Gastroesophageal sphincter (tissue), 4 donors: ENCODE data around the gene GALNT18. TPM values are rescaled to one million over a fixed set of nuclear protein-coding genes. Genes with fewer than 3 reads are reported as not detected.

Experiments used
- ATAC-seq: fragments of 150-250 bp; one replicate; pipeline ENCODE4 v1.9.1; 2016; ENCODE audit warnings: mild to moderate bottlenecking, moderate library complexity
- H3K27ac ChIP-seq, 4 donors: fragments of 200-600 bp; sonication (generic) in 3 of 4; 1 replicate in 3 of 4; 2 replicates in 1 of 4; pipeline ENCODE4 v1.5.1; 2016 to 2019
- H3K27me3 ChIP-seq: fragments of 200-600 bp; sonication (generic); one replicate; pipeline ENCODE4 v1.5.1; 2019
- H3K36me3 ChIP-seq, 2 donors: fragments of 200-600 bp; sonication (generic); one replicate each; pipeline ENCODE4 v1.5.1; 2019; ENCODE audit warnings: control low read depth in 1 of 2
- H3K4me1 ChIP-seq, 3 donors: fragments of 200-600 bp; sonication (generic); 1 replicate in 2 of 3; 2 replicates in 1 of 3; pipeline ENCODE4 v1.5.1; 2016 to 2019; ENCODE audit warnings: control low read depth in 2 of 3
- H3K4me3 ChIP-seq, 2 donors: fragments of 200-600 bp; sonication (generic); one replicate each; pipeline ENCODE4 v1.5.1; 2019; ENCODE audit warnings: mild to moderate bottlenecking in 1 of 2, moderate library complexity in 1 of 2
- H3K9me3 ChIP-seq, 3 donors: fragments of 200-600 bp; sonication (generic); one replicate each; pipeline ENCODE4 v1.5.1; 2017 to 2019; ENCODE audit warnings: control low read depth in 2 of 3
- CTCF ChIP-seq, 4 experiments: fragments of 200-600 bp in 2 of 4; fragments of 450-650 bp in 2 of 4; sonication (generic) in 1 of 4; IDR thresholded peaks; one replicate each; pipeline ENCODE4 v1.5.1; 2017 to 2019; ENCODE audit warnings: antibody characterized with exemption in 4 of 4, mild to moderate bottlenecking in 2 of 4, moderate library complexity in 2 of 4
- EP300 ChIP-seq: sonication (generic); formaldehyde crosslinking; IDR thresholded peaks from one replicate; pipeline ENCODE4 v1.6.1; 2017; ENCODE audit warnings: antibody characterized with exemption, mild to moderate bottlenecking
- POLR2A ChIP-seq, 2 donors: fragments of 450-650 bp; IDR thresholded peaks; one replicate each; pipeline ENCODE4 v1.6.1; 2017; ENCODE audit warnings: antibody characterized with exemption in 2 of 2, mild to moderate bottlenecking in 2 of 2, moderate library complexity in 1 of 2
- POLR2AphosphoS5 ChIP-seq: sonication (generic); formaldehyde crosslinking; IDR thresholded peaks from one replicate; pipeline ENCODE4 v1.6.1; 2017; ENCODE audit warnings: antibody characterized with exemption
- WGBS, 2 donors: methylation state at CpG; one replicate each; pipeline ENCODE4 v1.1.5; 2018; ENCODE audit warnings: low coverage in 1 of 2; 5-methylcytosine and 5-hydroxymethylcytosine counted together
- total RNA-seq, 4 donors: library from RNA; depleted of rRNA; stranded (reverse); fragments of >200 nt; gene quantifications; one replicate each; pipeline ENCODE4 v1.1.0, GENCODE V29; 2016

GALNT18 gene
- total RNA-seq, 4 donors from 2014 or later = 16.0 to 65.6 (median 35.2) TPM

- Histone ChIP-seq H3K27ac (peak overlapping the region in 3 of 4 donors; percentile 70 to 82 (median 77)), H3K4me3 (no peak overlapping the region), H3K27me3 (no peaks in the 10 kb centered on the region), H3K36me3 (no peaks in the 10 kb centered on the region), H3K4me1 (peaks cover 0 to 78% (median 37%) of the 10 kb centered on the region in 3 donors), H3K9me3 (no peaks in the 10 kb centered on the region)
- TF ChIP-seq EP300 = no peak
- TF ChIP-seq POLR2AphosphoS5 = no peak
- no peak for TF ChIP-seq CTCF (IDR thresholded peaks at IDR 0.05)
- no peak for TF ChIP-seq POLR2A (IDR thresholded peaks at IDR 0.05)
- ATAC-seq = no peak
- 34 to 39% methylated on average over 5 of the region's 5 CpGs for WGBS, 2 donors
Measured at GRCh38 chr11:11407763-11408084, 214.1 kb downstream of the GALNT18 start.

- TF ChIP-seq POLR2AphosphoS5 (peak; percentile 29), EP300 (no peak), CTCF (IDR thresholded peaks at IDR 0.05) (peak in 3 of 4 experiments; percentile 29 to 49 (median 44)), POLR2A (IDR thresholded peaks at IDR 0.05) (no peak)
- no peak overlapping the region for H3K4me3 ChIP-seq
- H3K4me1 ChIP-seq = peaks cover 5 to 83% (median 37%) of the 10 kb centered on the region in 3 donors
- ATAC-seq = peak; percentile 49
- no peaks in the 10 kb centered on the region for H3K36me3 ChIP-seq
- H3K9me3 ChIP-seq = no peaks in the 10 kb centered on the region
- H3K27ac ChIP-seq = peak overlapping the region in 3 of 4 donors; percentile 70 to 82 (median 77)
- no peaks in the 10 kb centered on the region for H3K27me3 ChIP-seq
- 0 to 25% methylated on average over 1 to 7 of the region's 9 CpGs for WGBS, 2 donors
Measured at GRCh38 chr11:11407065-11407762, 214.6 kb downstream of the GALNT18 start.

- TF ChIP-seq POLR2AphosphoS5 (no peak), CTCF (IDR thresholded peaks at IDR 0.05) (no peak), EP300 (no peak)
- Histone ChIP-seq H3K27ac (peak overlapping the region in 3 of 4 donors; percentile 70 to 82 (median 77)), H3K4me1 (peaks cover 7 to 88% (median 37%) of the 10 kb centered on the region in 3 donors), H3K4me3 (no peak overlapping the region), H3K36me3 (no peaks in the 10 kb centered on the region), H3K27me3 (no peaks in the 10 kb centered on the region), H3K9me3 (no peaks in the 10 kb centered on the region)
- 50 to 66% methylated on average over 1 to 2 of the region's 3 CpGs for WGBS, 2 donors
- ATAC-seq = no peak
Measured at GRCh38 chr11:11406652-11407051, 215.2 kb downstream of the GALNT18 start.

GRCh38 chr11:11403763-11404725, 217.8 kb downstream of the GALNT18 start:
- 43 to 54% methylated on average over 9 to 10 of the region's 20 CpGs for WGBS, 2 donors
- H3K27me3 ChIP-seq = no peaks in the 10 kb centered on the region
- peak overlapping the region in 3 of 4 donors; percentile 38 to 82 (median 77) for H3K27ac ChIP-seq
- no peak overlapping the region for H3K4me3 ChIP-seq
- H3K36me3 ChIP-seq = no peaks in the 10 kb centered on the region
- peaks cover 7 to 80% (median 25%) of the 10 kb centered on the region in 3 donors for H3K4me1 ChIP-seq
- no peaks in the 10 kb centered on the region for H3K9me3 ChIP-seq
- TF ChIP-seq POLR2AphosphoS5 = no peak
- TF ChIP-seq CTCF (IDR thresholded peaks at IDR 0.05) = no peak
- TF ChIP-seq POLR2A (IDR thresholded peaks at IDR 0.05) = no peak
- TF ChIP-seq EP300 = no peak
- no peak for ATAC-seq
